ENCODE results near the gene OVOL2.

DNA sequence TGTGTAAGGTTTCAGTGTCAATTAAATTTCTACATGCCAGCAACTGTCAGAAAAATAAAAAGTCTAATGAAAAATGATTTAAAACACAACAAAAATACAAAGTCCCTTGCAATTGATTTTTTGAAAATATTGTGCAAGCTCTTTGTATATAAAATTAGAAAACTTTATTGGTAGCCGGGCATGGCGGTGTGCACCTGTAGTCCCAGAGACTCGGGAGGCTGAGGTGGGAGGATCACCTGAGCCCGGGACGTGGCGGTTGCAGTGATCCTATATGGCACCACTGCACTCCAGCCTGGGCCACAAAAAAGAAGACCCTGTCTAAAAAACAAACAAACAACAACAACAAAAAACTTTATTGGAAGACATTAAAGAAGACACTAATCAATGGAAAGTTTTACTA is 6.0 kb upstream of the OVOL2 start:
- TF ChIP-seq, protein P1, sequence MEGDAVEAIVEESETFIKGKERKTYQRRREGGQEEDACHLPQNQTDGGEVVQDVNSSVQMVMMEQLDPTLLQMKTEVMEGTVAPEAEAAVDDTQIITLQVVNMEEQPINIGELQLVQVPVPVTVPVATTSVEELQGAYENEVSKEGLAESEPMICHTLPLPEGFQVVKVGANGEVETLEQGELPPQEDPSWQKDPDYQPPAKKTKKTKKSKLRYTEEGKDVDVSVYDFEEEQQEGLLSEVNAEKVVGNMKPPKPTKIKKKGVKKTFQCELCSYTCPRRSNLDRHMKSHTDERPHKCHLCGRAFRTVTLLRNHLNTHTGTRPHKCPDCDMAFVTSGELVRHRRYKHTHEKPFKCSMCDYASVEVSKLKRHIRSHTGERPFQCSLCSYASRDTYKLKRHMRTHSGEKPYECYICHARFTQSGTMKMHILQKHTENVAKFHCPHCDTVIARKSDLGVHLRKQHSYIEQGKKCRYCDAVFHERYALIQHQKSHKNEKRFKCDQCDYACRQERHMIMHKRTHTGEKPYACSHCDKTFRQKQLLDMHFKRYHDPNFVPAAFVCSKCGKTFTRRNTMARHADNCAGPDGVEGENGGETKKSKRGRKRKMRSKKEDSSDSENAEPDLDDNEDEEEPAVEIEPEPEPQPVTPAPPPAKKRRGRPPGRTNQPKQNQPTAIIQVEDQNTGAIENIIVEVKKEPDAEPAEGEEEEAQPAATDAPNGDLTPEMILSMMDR (conservative IDR thresholded peaks at IDR 0.05; ENCODE audit: low read length), result no peak
- no peak for TF ChIP-seq EZH2phosphoT487 (IDR thresholded peaks at IDR 0.05; ENCODE audit: borderline replicate concordance, low read depth, low read length)
